ENCODE data around the gene DDX5. TPM values are rescaled to one million over a fixed set of nuclear protein-coding genes. Genes with fewer than 3 reads are reported as not detected.

DDX5 gene
- total and polyA plus RNA-seq, 2 of the 13 experiments (the other 11 are each of a cell fraction or from before 2014, with no cell fraction given) = 503 to 684 TPM

GRCh38 chr17:64504769-64505339 lies 1.2 kb downstream of the DDX5 start (continued):
- TF ChIP-seq ZNF891 (CRISPR knock-in tag; IDR thresholded peaks at IDR 0.05) (no peak), ZNF256 (CRISPR knock-in tag; conservative IDR thresholded peaks at IDR 0.05) (no peak), ZNF550 (CRISPR knock-in tag; IDR thresholded peaks at IDR 0.05; ENCODE audit: borderline replicate concordance) (no peak), MAFK (conservative IDR thresholded peaks at IDR 0.05 in 1 of 2, IDR thresholded peaks at IDR 0.05 in 1 of 2; ENCODE audit: low read length in 2 of 2) (peak; percentile 56 to 69; a peak in 3 of 4 replicates), CREB1 (IDR thresholded peaks at IDR 0.05) (no peak), CREB1 (CRISPR knock-in tag; IDR thresholded peaks at IDR 0.05) (no peak; the same call in 1 of the 2 replicates), POLR2G (IDR thresholded peaks at IDR 0.05; ENCODE audit: low read depth, low read length) (no peak), ATF7-NPFF (CRISPR knock-in tag; IDR thresholded peaks at IDR 0.05; ENCODE audit: low read depth) (no peak), MLLT10 (CRISPR knock-in tag; IDR thresholded peaks at IDR 0.05) (no peak), ARNT (IDR thresholded peaks at IDR 0.05) (no peak), IRF2 (CRISPR knock-in tag; IDR thresholded peaks at IDR 0.05) (no peak), RBFOX2 (IDR thresholded peaks at IDR 0.05; ENCODE audit: low read depth, low read length) (no peak), REPIN1 (CRISPR knock-in tag; IDR thresholded peaks at IDR 0.05; ENCODE audit: borderline replicate concordance, low read depth) (peak; percentile 52; the same call in 1 of the 2 replicates), ZNF207 (IDR thresholded peaks at IDR 0.05; ENCODE audit: borderline replicate concordance) (no peak)
- TF ChIP-seq, protein P1, sequence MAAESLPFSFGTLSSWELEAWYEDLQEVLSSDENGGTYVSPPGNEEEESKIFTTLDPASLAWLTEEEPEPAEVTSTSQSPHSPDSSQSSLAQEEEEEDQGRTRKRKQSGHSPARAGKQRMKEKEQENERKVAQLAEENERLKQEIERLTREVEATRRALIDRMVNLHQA (CRISPR knock-in tag; IDR thresholded peaks at IDR 0.05) = no peak
- TF ChIP-seq, protein P2, sequence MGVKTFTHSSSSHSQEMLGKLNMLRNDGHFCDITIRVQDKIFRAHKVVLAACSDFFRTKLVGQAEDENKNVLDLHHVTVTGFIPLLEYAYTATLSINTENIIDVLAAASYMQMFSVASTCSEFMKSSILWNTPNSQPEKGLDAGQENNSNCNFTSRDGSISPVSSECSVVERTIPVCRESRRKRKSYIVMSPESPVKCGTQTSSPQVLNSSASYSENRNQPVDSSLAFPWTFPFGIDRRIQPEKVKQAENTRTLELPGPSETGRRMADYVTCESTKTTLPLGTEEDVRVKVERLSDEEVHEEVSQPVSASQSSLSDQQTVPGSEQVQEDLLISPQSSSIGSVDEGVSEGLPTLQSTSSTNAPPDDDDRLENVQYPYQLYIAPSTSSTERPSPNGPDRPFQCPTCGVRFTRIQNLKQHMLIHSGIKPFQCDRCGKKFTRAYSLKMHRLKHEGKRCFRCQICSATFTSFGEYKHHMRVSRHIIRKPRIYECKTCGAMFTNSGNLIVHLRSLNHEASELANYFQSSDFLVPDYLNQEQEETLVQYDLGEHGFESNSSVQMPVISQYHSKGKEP (CRISPR knock-in tag; IDR thresholded peaks at IDR 0.05) = no peak

Measured in HepG2 (cell line).